Activated CD4-positive, alpha-beta memory T cell treated with anti-CD3 and anti-CD28 coated beads for 36 hours (primary cell): ENCODE data around the gene SH3PXD2A. TPM values are rescaled to one million over a fixed set of nuclear protein-coding genes. Genes with fewer than 3 reads are reported as not detected.

Experiments used
- CTCF ChIA-PET: fragments of 350-600 bp; sonication (Branson Sonifier 250); formaldehyde crosslinking; loops from one replicate; lab custom pipeline; 2021; ENCODE audit warnings: antibody characterized with exemption, inconsistent platforms; lab: Charles Lee
- POLR2A ChIA-PET: fragments of 350-600 bp; sonication (Branson Sonifier 250); formaldehyde crosslinking; loops from one replicate; lab custom pipeline; 2021; ENCODE audit warnings: antibody characterized with exemption; lab: Charles Lee
- DNase-seq: peaks from one replicate; pipeline ENCODE4 v3.0.0-alpha.2; 2020
- H3K27ac Mint-ChIP-seq: one replicate; pipeline ENCODE4 v1.8.0; 2021; ENCODE audit warnings: mixed read lengths
- H3K27me3 Mint-ChIP-seq: one replicate; pipeline ENCODE4 v1.8.0; 2021; ENCODE audit warnings: mixed read lengths
- H3K36me3 Mint-ChIP-seq: one replicate; pipeline ENCODE4 v1.8.0; 2021; ENCODE audit warnings: mixed read lengths
- H3K4me1 Mint-ChIP-seq: one replicate; pipeline ENCODE4 v1.8.0; 2021; ENCODE audit warnings: low read depth, mixed read lengths
- H3K4me3 Mint-ChIP-seq: one replicate; pipeline ENCODE4 v1.8.0; 2021; ENCODE audit warnings: mild to moderate bottlenecking, mixed read lengths
- H3K9me3 Mint-ChIP-seq: one replicate; pipeline ENCODE4 v1.8.0; 2021; ENCODE audit warnings: mixed read lengths
- intact Hi-C: fragments of 100-400 bp; cut with micrococcal nuclease; formaldehyde crosslinking; loops from one replicate; pipeline ENCODE4 v1.15.1; 2023
- total RNA-seq, 2 experiments: library from RNA; stranded (reverse); gene quantifications; one replicate each; pipeline ENCODE4 v1.2.3, GENCODE V29; 2021

SH3PXD2A gene
- total RNA-seq, 2 experiments from 2014 or later: 10.0 to 10.3 TPM

DNA sequence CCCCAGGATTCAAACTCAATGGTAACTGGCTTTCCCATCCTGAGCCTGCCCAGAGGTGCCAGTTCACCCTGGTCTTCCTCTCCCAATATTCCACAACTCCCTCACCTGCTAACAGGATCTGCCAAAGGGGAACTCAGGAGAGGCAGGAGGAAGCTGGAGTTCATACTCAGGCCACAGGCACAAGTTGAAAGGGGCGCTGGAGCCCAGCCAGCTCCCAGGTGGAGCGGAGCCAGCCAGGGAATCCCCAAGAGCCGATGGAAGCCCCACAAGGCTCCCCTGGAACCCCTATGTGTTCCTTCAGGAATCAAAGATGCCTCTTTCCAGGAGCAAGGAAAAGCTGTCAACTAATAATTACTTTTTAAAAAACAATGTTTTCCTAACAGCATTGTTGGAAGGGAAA is 63.5 kb downstream of the SH3PXD2A start:
- H3K27ac Mint-ChIP-seq: no peak overlapping the region
- no peak overlapping the region for H3K4me3 Mint-ChIP-seq
- ChIA-PET CTCF (no interaction called here), POLR2A (no interaction called here)
- no peak for DNase-seq
- peaks cover 5% of the 10 kb centered on the region for H3K4me1 Mint-ChIP-seq
- intact Hi-C loops: no loop called here
- H3K9me3 Mint-ChIP-seq: no peaks in the 10 kb centered on the region
- H3K27me3 Mint-ChIP-seq: no peaks in the 10 kb centered on the region
- no peaks in the 10 kb centered on the region for H3K36me3 Mint-ChIP-seq

DNA sequence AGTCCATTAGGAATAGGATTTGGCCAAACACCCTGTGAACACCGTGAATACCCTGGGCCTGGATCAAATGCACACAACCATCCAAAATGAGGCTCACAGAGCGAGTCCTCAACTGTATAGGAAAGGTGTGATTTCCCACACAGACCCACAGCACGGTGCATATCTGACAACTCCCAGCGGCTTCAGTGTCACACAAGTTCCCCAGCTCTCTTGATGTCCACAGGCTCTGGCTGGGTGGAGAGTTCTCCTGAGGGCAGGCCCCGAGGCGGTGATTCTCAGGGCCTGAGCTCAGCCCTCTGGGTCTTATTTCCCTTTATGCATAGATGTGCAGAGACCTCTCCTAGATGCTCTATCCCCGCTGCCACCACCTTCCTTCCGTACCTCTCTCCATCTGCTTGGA is 64.1 kb downstream of the SH3PXD2A start:
- no peaks in the 10 kb centered on the region for H3K27me3 Mint-ChIP-seq
- ChIA-PET CTCF (interaction anchor here (1.2 kb wide), 1 partner anchor 78 kb away, joined by 3 read pairs; no protein-coding TSS in a partner anchor), POLR2A (no interaction called here)
- H3K36me3 Mint-ChIP-seq: no peaks in the 10 kb centered on the region
- no peak for DNase-seq
- H3K4me3 Mint-ChIP-seq: no peak overlapping the region
- no peak overlapping the region for H3K27ac Mint-ChIP-seq
- intact Hi-C loops: no loop called here
- H3K9me3 Mint-ChIP-seq: no peaks in the 10 kb centered on the region
- peaks cover 5% of the 10 kb centered on the region for H3K4me1 Mint-ChIP-seq

DNA sequence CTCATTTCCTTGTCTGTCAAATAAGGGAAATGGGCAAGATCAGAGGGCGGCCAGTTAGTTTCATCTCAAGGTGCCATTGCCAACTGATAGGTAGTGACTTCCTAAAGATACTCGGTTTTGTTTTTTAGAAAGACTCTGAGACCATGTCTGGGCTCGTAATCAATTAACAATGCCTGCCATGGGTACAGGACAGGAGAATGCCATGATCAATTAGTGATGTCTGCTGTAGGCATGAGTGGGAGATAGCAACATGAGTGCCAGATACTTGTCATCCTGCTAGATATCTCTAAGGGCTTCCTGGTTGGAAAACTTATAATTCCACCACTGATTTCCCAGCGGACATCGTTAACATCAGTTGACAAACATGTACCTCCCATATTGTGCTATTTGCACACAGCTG is 64.8 kb downstream of the SH3PXD2A start:
- POLR2A ChIA-PET: no interaction called here
- DNase-seq: no peak

DNA sequence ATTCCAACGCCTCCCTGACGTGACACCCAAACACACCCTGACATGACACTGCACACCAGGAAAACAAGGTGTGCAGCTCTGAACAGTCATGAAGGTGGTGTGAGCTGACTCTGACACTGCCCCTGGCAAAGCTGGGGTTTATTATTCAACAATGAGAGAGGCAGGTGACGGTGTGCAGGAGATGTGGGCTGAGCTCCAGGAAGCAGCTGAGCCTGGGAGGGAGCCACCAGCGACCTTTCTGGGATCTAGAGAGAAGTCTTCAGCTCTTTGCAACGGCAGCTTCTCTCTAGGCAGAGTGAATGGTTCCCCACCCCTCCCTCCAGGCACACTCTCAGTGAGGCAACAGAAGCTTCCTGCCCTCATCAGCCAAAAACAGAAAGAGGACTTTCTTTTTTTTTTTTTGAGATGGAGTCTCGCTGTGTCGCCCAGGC is 65.6 kb downstream of the SH3PXD2A start:
- intact Hi-C loops: no loop called here
- Mint-ChIP-seq H3K36me3 (no peaks in the 10 kb centered on the region), H3K27ac (no peak overlapping the region), H3K9me3 (no peaks in the 10 kb centered on the region), H3K4me1 (peaks cover 5% of the 10 kb centered on the region), H3K27me3 (no peaks in the 10 kb centered on the region), H3K4me3 (no peak overlapping the region)
- CTCF ChIA-PET: interaction anchor here (0.9 to 2.6 kb wide), 3 partner anchors 37 to 77 kb away, joined by 3 to 8 read pairs (median 6); partner anchors contain the start of gene SH3PXD2A
- POLR2A ChIA-PET: no interaction called here
- DNase-seq: no peak

More for the DNA sequence above, 64.8 kb downstream of the SH3PXD2A start:
- Mint-ChIP-seq H3K36me3 (no peaks in the 10 kb centered on the region), H3K27me3 (no peaks in the 10 kb centered on the region), H3K4me1 (peaks cover 5% of the 10 kb centered on the region), H3K4me3 (no peak overlapping the region), H3K9me3 (no peaks in the 10 kb centered on the region), H3K27ac (no peak overlapping the region)
- intact Hi-C loops: no loop called here
- CTCF ChIA-PET: interaction anchor here (1.2 to 2.1 kb wide), 2 partner anchors 38 to 78 kb away, joined by 3 to 8 read pairs; no protein-coding TSS in a partner anchor

DNA sequence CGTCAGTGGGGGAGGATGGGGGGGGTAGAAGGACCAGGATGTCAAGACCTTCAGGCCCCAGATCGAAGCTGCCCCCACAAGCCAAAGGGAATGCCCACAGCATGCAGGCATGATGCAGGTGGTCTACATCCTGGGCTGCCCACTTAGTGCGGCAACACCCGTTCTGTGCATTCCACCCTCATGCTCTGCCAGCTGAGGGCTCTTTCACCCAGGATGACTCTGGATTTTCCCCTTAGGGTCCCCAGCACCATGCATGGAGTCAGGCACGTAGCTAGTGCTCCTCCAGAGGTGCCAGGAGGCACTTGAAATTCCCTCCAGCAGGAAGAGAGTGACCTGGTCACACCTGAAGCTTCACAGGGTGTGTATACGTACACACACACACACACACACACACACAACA is 66.2 kb downstream of the SH3PXD2A start:
- CTCF ChIA-PET: interaction anchor here (0.9 to 2.6 kb wide), 3 partner anchors 37 to 77 kb away, joined by 3 to 8 read pairs (median 6); partner anchors contain the start of gene SH3PXD2A
- H3K36me3 Mint-ChIP-seq: no peaks in the 10 kb centered on the region
- no peaks in the 10 kb centered on the region for H3K9me3 Mint-ChIP-seq
- H3K27me3 Mint-ChIP-seq: no peaks in the 10 kb centered on the region
- H3K4me1 Mint-ChIP-seq: peaks cover 5% of the 10 kb centered on the region
- POLR2A ChIA-PET: no interaction called here
- intact Hi-C loops: no loop called here
- no peak for DNase-seq
- no peak overlapping the region for H3K27ac Mint-ChIP-seq
- no peak overlapping the region for H3K4me3 Mint-ChIP-seq

DNA sequence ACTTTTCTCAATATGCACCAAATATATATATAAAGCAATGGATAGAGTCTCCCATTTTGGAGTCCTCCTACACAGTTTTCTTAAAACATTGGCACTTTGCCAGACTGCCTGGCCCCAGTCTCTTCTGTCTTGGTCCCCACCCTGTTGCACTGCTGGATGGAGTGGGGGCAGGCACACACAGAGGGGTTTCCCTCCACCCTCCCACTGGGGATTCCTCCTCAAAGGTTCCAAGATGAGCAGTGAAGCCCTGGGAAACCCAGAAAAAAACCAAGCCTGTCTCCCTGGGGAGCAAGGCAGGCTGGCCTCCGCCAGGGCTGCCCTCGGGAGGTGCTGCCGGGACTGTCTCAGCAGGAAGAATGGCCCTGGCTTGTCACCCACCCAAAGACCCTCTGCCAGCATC is 68.0 kb downstream of the SH3PXD2A start:
- H3K4me3 Mint-ChIP-seq: no peak overlapping the region
- H3K27me3 Mint-ChIP-seq: peaks cover 5% of the 10 kb centered on the region
- no peak for DNase-seq
- POLR2A ChIA-PET: no interaction called here
- CTCF ChIA-PET: no interaction called here
- no peaks in the 10 kb centered on the region for H3K36me3 Mint-ChIP-seq
- peaks cover 5% of the 10 kb centered on the region for H3K4me1 Mint-ChIP-seq
- intact Hi-C loops: no loop called here
- no peak overlapping the region for H3K27ac Mint-ChIP-seq
- no peaks in the 10 kb centered on the region for H3K9me3 Mint-ChIP-seq

DNA sequence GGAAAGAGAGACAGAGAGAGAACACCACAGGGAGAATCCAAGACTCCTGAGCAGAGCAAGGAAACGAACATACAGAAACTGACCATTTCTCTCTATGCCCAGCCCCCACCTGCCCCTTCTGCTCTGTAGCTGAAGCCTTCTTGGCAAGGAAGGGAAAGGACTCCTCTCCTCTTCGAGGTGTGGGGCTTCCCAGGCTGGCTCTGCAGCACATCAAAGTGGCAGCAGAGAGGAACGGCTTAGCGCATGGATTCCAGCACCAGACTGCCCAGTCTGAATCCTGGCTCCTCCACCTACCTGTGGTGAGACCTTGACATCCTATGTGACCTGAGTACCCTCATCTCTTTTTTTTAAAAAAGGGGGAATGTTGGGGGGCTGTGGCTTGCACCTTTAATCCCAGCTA is 69.4 kb downstream of the SH3PXD2A start:
- ChIA-PET CTCF (no interaction called here), POLR2A (no interaction called here)
- Mint-ChIP-seq H3K27me3 (peaks cover 5% of the 10 kb centered on the region), H3K4me3 (no peak overlapping the region), H3K27ac (no peak overlapping the region), H3K4me1 (peaks cover 12% of the 10 kb centered on the region), H3K9me3 (no peaks in the 10 kb centered on the region), H3K36me3 (no peaks in the 10 kb centered on the region)
- DNase-seq: no peak
- intact Hi-C loops: no loop called here

DNA sequence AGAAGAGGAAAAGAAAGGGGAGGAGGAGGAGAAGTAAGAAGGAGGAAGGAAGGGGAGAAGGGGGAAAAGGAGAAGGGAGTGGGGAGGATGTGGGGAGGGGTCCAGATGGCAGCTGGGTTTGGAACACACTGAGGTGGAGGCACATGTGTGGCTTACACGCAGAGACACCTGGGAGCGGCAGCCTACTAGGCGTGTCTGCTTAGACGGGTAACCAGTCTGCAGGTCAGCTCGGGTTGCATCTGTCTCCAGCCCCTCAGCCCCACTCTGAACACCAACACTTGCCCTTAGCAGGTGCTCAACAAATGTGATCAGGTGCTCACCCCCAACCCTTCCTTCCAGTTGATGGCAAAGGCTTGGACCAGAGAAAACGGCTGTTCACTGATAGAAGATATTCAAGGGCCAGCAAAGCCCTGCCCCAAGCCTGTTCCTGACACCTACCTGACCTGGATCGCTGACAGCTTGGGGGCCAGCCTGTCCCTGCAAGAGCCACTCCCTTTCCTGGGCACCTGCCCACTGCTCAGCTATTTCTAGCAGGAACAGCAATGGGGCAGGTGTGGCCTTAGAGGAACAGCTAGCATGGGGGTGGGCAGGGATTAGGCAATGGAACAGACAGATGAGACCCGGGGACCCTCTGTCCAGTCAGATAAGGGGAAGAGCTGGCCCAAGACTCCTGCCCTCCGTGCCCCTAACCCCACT is 70.5 kb downstream of the SH3PXD2A start:
- intact Hi-C loops: loop anchor here (5.0 kb wide), 1 partner anchor 38 kb away; no protein-coding TSS in a partner anchor
- POLR2A ChIA-PET: no interaction called here
- H3K27ac Mint-ChIP-seq: no peak overlapping the region
- CTCF ChIA-PET: no interaction called here
- no peaks in the 10 kb centered on the region for H3K9me3 Mint-ChIP-seq
- H3K27me3 Mint-ChIP-seq: peaks cover 5% of the 10 kb centered on the region
- H3K4me1 Mint-ChIP-seq: peaks cover 12% of the 10 kb centered on the region
- DNase-seq: no peak
- H3K4me3 Mint-ChIP-seq: no peak overlapping the region
- H3K36me3 Mint-ChIP-seq: no peaks in the 10 kb centered on the region

DNA sequence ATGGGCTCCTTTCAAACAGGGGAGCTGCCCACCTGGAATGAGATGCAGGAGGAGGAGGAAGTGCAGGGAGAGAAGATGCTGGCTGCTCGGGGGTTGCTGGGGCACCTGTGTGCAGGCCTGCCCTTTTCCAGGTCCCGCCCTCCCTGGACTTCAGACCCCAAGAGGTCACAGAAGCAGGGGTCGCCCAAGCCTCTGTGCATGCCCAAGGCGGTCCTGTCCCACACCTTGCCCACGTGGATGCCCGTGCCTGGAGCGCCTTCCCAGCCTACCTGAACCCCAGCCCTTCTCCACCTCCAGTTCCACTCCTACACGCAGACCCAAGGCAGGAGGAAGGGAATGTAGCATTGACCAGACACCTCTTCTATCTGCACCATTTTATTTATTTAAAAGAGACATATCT is 71.3 kb downstream of the SH3PXD2A start:
- DNase-seq: no peak
- Mint-ChIP-seq H3K9me3 (no peaks in the 10 kb centered on the region), H3K4me3 (no peak overlapping the region), H3K36me3 (no peaks in the 10 kb centered on the region), H3K27me3 (peaks cover 5% of the 10 kb centered on the region), H3K27ac (no peak overlapping the region), H3K4me1 (peaks cover 7% of the 10 kb centered on the region)
- ChIA-PET CTCF (interaction anchor here (0.7 kb wide), 1 partner anchor 125 kb away, joined by 3 read pairs; no protein-coding TSS in a partner anchor), POLR2A (no interaction called here)
- intact Hi-C loops: loop anchor here (5.0 kb wide), 1 partner anchor 37 kb away; no protein-coding TSS in a partner anchor

DNA sequence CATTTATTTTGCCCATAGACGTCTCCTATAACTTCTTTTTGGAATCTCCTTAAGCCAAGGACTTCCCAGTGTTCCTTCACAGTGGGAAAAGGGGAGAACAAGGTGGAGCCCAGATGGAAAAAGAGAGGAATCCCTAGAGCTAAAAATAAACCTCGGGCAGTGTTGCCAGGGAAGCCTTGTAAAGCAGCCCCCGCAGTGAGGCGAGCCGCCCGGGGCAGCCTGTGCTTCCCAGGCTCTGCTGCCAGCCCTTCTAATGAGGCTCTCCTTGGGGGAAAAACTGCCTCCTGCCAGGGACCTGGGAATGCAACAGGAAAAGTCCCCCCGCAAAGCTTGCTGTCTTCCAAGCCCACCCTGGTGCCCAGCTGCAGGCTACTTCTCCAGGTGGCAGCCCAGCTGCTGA is 71.7 kb downstream of the SH3PXD2A start:
- Mint-ChIP-seq H3K4me3 (no peak overlapping the region), H3K9me3 (no peaks in the 10 kb centered on the region), H3K36me3 (no peaks in the 10 kb centered on the region), H3K4me1 (peaks cover 7% of the 10 kb centered on the region), H3K27me3 (peaks cover 5% of the 10 kb centered on the region), H3K27ac (no peak overlapping the region)
- ChIA-PET POLR2A (no interaction called here), CTCF (interaction anchor here (0.6 to 0.7 kb wide), 2 partner anchors 124 to 584 kb away, joined by 3 read pairs; no protein-coding TSS in a partner anchor)
- no peak for DNase-seq
- intact Hi-C loops: loop anchor here (5.0 kb wide), 1 partner anchor 36 kb away; no protein-coding TSS in a partner anchor

DNA sequence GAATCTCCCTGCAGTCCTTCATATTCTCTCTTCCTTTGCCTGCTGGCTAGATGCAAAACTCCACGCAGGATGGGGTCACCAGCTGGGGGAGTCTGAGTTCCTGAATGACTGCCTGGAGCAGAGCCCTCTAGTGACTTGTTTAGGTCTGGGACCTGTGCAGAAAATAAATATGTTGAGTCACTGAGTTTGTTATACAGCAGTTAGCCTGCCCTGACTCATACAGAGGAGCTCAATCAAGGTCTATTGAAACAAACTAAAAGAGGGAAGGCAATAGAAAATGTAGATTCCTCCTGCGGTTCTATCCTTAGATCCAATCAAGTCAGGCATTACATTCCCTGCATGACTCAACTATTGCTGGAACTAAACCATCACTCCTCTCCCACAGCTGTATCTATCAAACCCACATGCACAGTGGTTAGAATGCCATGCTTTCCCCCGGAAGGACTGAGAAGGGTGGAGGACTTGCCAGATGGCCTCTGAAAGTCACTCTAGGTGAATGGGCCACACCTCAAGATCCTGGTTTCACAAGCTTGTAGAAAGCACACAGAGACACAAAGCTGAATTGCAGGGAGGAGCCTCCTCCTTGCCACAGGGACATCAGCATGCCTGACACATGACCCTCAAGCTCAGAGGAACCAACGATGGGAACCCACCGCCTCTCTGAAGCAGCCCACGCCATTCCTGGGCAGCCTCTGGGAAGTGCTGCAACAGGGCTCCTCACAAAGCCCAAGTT is 73.9 kb downstream of the SH3PXD2A start:
- intact Hi-C loops: loop anchor here (5.0 kb wide), 1 partner anchor 34 kb away; no protein-coding TSS in a partner anchor
- H3K9me3 Mint-ChIP-seq: no peaks in the 10 kb centered on the region
- H3K4me1 Mint-ChIP-seq: peaks cover 16% of the 10 kb centered on the region
- DNase-seq: peak; percentile 36
- ChIA-PET POLR2A (no interaction called here), CTCF (interaction anchor here (0.7 to 2.4 kb wide), 8 partner anchors 9 to 104 kb away, joined by 3 to 17 read pairs (median 4); no protein-coding TSS in a partner anchor)
- H3K36me3 Mint-ChIP-seq: no peaks in the 10 kb centered on the region
- no peak overlapping the region for H3K4me3 Mint-ChIP-seq
- H3K27ac Mint-ChIP-seq: no peak overlapping the region
- peaks cover 5% of the 10 kb centered on the region for H3K27me3 Mint-ChIP-seq
